A673 (cell line): ENCODE measurements around the gene CALN1.

ENCODE experiments used
- CTCF ChIP-seq: fragments of 300-800, 200-600 bp; sonication (generic); conservative IDR thresholded peaks from 2 replicates; pipeline ENCODE4 v1.5.1; 2017; ENCODE audit warnings: low read depth, mild to moderate bottlenecking, antibody characterized with exemption, low read length, moderate library complexity, mixed read lengths
- EZH2 ChIP-seq: fragments of 200-600 bp; sonication (generic); IDR thresholded peaks from 2 replicates; pipeline ENCODE4 v1.6.1; 2017; ENCODE audit warnings: borderline replicate concordance, low read depth, mild to moderate bottlenecking, mixed read lengths, antibody characterized with exemption, low read length; ENCODE audit not compliant: poor library complexity, severe bottlenecking

- TF ChIP-seq CTCF: no peak
- no peak for TF ChIP-seq EZH2
Measured at GRCh38 chr7:72409638-72410015, 2.5 kb downstream of the CALN1 start.
